ENCODE data around the gene BAG5.
"Not testable (repeated sequence)": the region's sequence is repeated elsewhere in the genome, so short reads cannot be mapped to it uniquely, and the experiment has no call there.

DNA sequence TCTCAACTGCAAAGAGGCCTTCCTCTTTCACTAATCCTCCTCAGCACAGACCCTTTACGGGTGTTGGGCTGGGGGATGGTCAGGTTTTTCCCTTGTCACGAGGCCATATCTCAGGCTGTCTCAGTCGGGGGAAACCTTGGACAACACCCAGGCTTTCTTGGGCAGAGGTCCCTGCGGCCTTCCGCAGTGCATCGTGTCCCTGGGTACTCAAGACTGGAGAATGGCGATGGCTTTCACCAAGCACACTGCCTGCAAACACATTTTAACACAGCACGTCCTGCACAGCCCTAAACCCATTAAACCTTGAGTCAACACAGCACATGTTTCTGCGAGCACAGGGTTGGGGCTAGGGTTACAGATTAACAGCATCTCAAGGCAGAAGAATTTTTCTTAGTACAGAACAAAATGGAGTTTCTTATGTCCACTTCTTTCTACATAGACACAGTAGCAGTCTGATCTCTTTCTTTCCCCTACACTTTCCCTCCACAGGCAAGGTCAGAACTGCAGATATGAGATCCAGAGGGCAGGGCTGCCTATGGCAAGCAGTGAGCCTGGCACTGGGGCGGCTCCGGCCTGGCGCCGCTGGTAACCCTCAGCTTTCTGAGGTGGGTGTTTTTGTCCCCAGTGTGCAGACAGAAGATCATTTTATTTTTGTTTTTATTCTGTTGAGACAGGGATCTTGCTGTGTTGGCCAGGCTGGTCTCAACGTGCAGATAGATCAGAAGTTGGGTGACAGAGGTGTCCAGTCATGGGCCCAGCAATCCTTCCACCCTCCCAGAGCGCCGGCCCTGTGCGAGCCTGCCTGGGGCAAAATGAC lies 36.8 kb downstream of the BAG5 start:
- TF ChIP-seq, protein P1, sequence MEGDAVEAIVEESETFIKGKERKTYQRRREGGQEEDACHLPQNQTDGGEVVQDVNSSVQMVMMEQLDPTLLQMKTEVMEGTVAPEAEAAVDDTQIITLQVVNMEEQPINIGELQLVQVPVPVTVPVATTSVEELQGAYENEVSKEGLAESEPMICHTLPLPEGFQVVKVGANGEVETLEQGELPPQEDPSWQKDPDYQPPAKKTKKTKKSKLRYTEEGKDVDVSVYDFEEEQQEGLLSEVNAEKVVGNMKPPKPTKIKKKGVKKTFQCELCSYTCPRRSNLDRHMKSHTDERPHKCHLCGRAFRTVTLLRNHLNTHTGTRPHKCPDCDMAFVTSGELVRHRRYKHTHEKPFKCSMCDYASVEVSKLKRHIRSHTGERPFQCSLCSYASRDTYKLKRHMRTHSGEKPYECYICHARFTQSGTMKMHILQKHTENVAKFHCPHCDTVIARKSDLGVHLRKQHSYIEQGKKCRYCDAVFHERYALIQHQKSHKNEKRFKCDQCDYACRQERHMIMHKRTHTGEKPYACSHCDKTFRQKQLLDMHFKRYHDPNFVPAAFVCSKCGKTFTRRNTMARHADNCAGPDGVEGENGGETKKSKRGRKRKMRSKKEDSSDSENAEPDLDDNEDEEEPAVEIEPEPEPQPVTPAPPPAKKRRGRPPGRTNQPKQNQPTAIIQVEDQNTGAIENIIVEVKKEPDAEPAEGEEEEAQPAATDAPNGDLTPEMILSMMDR (conservative IDR thresholded peaks at IDR 0.05): not testable (repeated sequence)
- TF ChIP-seq EZH2 (IDR thresholded peaks at IDR 0.05; ENCODE audit: low read depth): not testable (repeated sequence)
